NCI-H187 (cell line): Measurements from ENCODE around the gene FBLIM1.

Source experiments
- DNase-seq, 2 experiments: peaks; one replicate each; lab custom pipeline; 2025; lab: John Stamatoyannopoulos, UW

Gene FBLIM1

GRCh38 chr1:15748690-15749398, 9.8 kb upstream of the FBLIM1 start:
- no peak for DNase-seq

GRCh38 chr1:15749399-15750291, 8.9 kb upstream of the FBLIM1 start:
- DNase-seq, result no peak

GRCh38 chr1:15750924-15751323, 7.7 kb upstream of the FBLIM1 start:
- no peak for DNase-seq

- DNase-seq, result no peak
These were observed 6.9 kb upstream of the FBLIM1 start for GRCh38 chr1:15751717-15752116.

- no peak for DNase-seq
These were observed 4.8 kb upstream of the FBLIM1 start for GRCh38 chr1:15753776-15754175.

- no peak for DNase-seq
These were observed 3.5 kb upstream of the FBLIM1 start for GRCh38 chr1:15755021-15755645.

- DNase-seq, result no peak
These were observed 3.0 kb upstream of the FBLIM1 start for GRCh38 chr1:15755646-15756040.

GRCh38 chr1:15756143-15757015, 2.2 kb upstream of the FBLIM1 start:
- DNase-seq, result no peak

- DNase-seq, result no peak
These were observed 1.5 kb upstream of the FBLIM1 start for GRCh38 chr1:15757016-15757543.

- DNase-seq, result no peak
These were observed 836 bp upstream of the FBLIM1 start for GRCh38 chr1:15757575-15758342.

- no peak for DNase-seq
These were observed 512 bp downstream of the FBLIM1 start for GRCh38 chr1:15758953-15759661.

- DNase-seq, result no peak
These were observed 2.1 kb downstream of the FBLIM1 start for GRCh38 chr1:15760520-15761211.

GRCh38 chr1:15761366-15762128, 3.0 kb downstream of the FBLIM1 start:
- DNase-seq, result no peak

- no peak for DNase-seq
These were observed 4.0 kb downstream of the FBLIM1 start for GRCh38 chr1:15762546-15762945.

- DNase-seq, result no peak
These were observed 5.7 kb downstream of the FBLIM1 start for GRCh38 chr1:15764269-15764764.

GRCh38 chr1:15764890-15765289, 6.3 kb downstream of the FBLIM1 start:
- no peak for DNase-seq

- no peak for DNase-seq
These were observed 7.0 kb downstream of the FBLIM1 start for GRCh38 chr1:15765495-15766194.

GRCh38 chr1:15767941-15768340, 9.3 kb downstream of the FBLIM1 start:
- no peak for DNase-seq
